T-helper 2 cell (primary cell): Measurements from ENCODE around the gene SERPINC1.
"Not testable (repeated sequence)": the region's sequence is repeated elsewhere in the genome, so short reads cannot be mapped to it uniquely, and the experiment has no call there.

ENCODE experiments used
- DNase-seq, 5 experiments: peaks; one replicate each; pipeline versions ENCODE4 v3.0.0 to v3.0.0-alpha.2; 2012 to 2022
- total RNA-seq, 2 donors: gene quantifications; one replicate each; lab custom pipeline; 2026; lab: John Stamatoyannopoulos, UW

Gene SERPINC1
- 0.13 to 0.31 reads per million in 2 donors for total RNA-seq

- no peak for DNase-seq
Observed at GRCh38 chr1:173917149-173917548, at the start of gene SERPINC1. Gene SERPINC1, minus strand, starts transcription at chr1:173917327. Its CDS starts 68 bp downstream, at chr1:173917259.

GRCh38 chr1:173965896-173966295 lies 48.8 kb upstream of the SERPINC1 start:
- not testable (repeated sequence) for DNase-seq

GRCh38 chr1:173963477-173963876 lies 46.4 kb upstream of the SERPINC1 start:
- no peak for DNase-seq

GRCh38 chr1:173960625-173961024 lies 43.5 kb upstream of the SERPINC1 start:
- no peak for DNase-seq

- DNase-seq, result no peak
Observed at GRCh38 chr1:173954179-173954578, 37.1 kb upstream of the SERPINC1 start.

GRCh38 chr1:173948594-173948993 lies 31.5 kb upstream of the SERPINC1 start:
- DNase-seq, result no peak

- no peak for DNase-seq
Observed at GRCh38 chr1:173946380-173946921, 29.3 kb upstream of the SERPINC1 start.

GRCh38 chr1:173937062-173937461 lies 19.9 kb upstream of the SERPINC1 start:
- no peak for DNase-seq

- DNase-seq, result peak in 1 of 5 experiments; percentile 9
Observed at GRCh38 chr1:173934440-173934839, 17.3 kb upstream of the SERPINC1 start.

GRCh38 chr1:173930541-173930940 lies 13.4 kb upstream of the SERPINC1 start:
- not testable (repeated sequence) for DNase-seq

- no peak for DNase-seq
Observed at GRCh38 chr1:173925306-173926242, 8.4 kb upstream of the SERPINC1 start.

- DNase-seq, result no peak
Observed at GRCh38 chr1:173920861-173921260, 3.7 kb upstream of the SERPINC1 start.

GRCh38 chr1:173917635-173918493 lies 737 bp upstream of the SERPINC1 start:
- peak in 1 of 5 experiments; percentile 8 for DNase-seq

- DNase-seq, result no peak
Observed at GRCh38 chr1:173916667-173917066, 460 bp downstream of the SERPINC1 start.

GRCh38 chr1:173915596-173915995 lies 1.5 kb downstream of the SERPINC1 start:
- no peak for DNase-seq

- DNase-seq, result peak in 2 of 5 experiments; percentile 5 to 44
Observed at GRCh38 chr1:173914366-173914871, 2.7 kb downstream of the SERPINC1 start.

- no peak for DNase-seq
Observed at GRCh38 chr1:173913111-173913510, 4.0 kb downstream of the SERPINC1 start.

- no peak for DNase-seq
Observed at GRCh38 chr1:173903827-173904531, 13.1 kb downstream of the SERPINC1 start.

- DNase-seq, result no peak
Observed at GRCh38 chr1:173900992-173901391, 16.1 kb downstream of the SERPINC1 start.

- DNase-seq, result peak in 1 of 5 experiments; percentile 12
Observed at GRCh38 chr1:173900427-173900826, 16.7 kb downstream of the SERPINC1 start.

- no peak for DNase-seq
Observed at GRCh38 chr1:173894189-173894588, 22.9 kb downstream of the SERPINC1 start.

- DNase-seq, result no peak
Observed at GRCh38 chr1:173893611-173894010, 23.5 kb downstream of the SERPINC1 start.
